ENCODE data around the gene SLC5A11. TPM values are rescaled to one million over a fixed set of nuclear protein-coding genes. Genes with fewer than 3 reads are reported as not detected.

SLC5A11 gene
- total and polyA plus RNA-seq, 2 experiments from 2014 or later, result 1.2 to 1.7 TPM

DNA sequence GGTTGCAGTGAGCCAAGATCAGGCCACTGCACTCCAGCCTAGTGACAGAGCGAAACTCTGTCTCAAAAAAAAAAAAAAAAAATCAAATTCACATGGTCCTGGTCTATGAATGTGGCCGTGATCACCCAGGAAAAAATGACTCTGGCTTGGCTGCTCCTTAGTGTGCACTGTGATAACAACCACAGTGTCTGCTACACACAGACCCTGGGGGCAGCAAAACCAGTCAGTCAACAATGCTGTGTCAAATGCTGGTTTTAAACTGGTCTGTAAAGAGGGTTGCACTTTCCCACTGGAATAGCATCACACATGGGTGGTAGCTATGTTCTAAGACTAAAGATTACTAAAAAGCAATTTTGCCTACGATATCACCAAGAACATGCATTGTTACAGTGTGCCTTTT, 98.4 kb downstream of the SLC5A11 start:
- WGBS (ENCODE audit: low lambda C conversion rate, missing lambda C conversion rate), result 90% methylated on average over 3 of the region's 3 CpGs
- Histone ChIP-seq H3K79me2 (no peaks in the 10 kb centered on the region), H3K9me3 (ENCODE audit: low read depth) (no peaks in the 10 kb centered on the region), H3K36me3 (replicated peaks; ENCODE audit: insufficient read depth, low read depth) (no peaks in the 10 kb centered on the region), H3K27me3 (no peaks in the 10 kb centered on the region), H4K20me1 (ENCODE audit: insufficient read depth, poor library complexity, severe bottlenecking) (no peaks in the 10 kb centered on the region), H3K27ac (no peak overlapping the region), H3K4me3 (no peak overlapping the region), H3K4me2 (no peak overlapping the region), H3K9me2 (replicated peaks; ENCODE audit: insufficient read depth) (no peaks in the 10 kb centered on the region), H2AFZ (no peak overlapping the region), H3K4me1 (ENCODE audit: insufficient read depth) (no peaks in the 10 kb centered on the region)
- TF ChIP-seq EZH2 (IDR thresholded peaks at IDR 0.05; ENCODE audit: borderline replicate concordance), result no peak
- no peak for TF ChIP-seq CTCF (IDR thresholded peaks at IDR 0.05; ENCODE audit: poor library complexity)
- no peak for TF ChIP-seq EZH2phosphoT487 (IDR thresholded peaks at IDR 0.05; ENCODE audit: low read depth, severe bottlenecking, unreplicated experiment)
- no peak for DNase-seq (ENCODE audit: low spot score)

DNA sequence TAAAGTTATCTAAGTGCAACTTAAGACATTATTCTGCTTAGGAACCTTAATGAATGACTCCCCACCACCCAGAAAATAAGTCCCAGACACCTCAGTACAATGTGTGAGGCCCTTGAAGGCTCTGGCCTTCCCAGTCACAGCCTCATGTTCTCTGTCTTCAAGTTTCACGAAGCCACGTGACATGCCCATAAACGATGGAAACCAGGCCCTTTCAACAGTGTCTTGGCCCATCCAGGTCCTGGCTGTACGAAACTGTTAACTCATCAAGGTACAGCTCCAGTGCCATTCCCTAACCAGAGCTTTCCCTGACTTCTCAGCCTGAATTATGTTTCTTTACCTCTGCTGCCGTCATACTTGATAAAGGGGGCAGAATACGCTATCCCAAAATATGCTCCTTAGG, 100.4 kb downstream of the SLC5A11 start:
- H3K4me1 ChIP-seq (ENCODE audit: insufficient read depth), result no peaks in the 10 kb centered on the region
- no peak for DNase-seq (ENCODE audit: low spot score)
- H3K79me2 ChIP-seq, result no peaks in the 10 kb centered on the region
- H3K36me3 ChIP-seq (replicated peaks; ENCODE audit: insufficient read depth, low read depth), result no peaks in the 10 kb centered on the region
- H3K27me3 ChIP-seq, result no peaks in the 10 kb centered on the region
- H2AFZ ChIP-seq, result no peak overlapping the region
- H4K20me1 ChIP-seq (ENCODE audit: insufficient read depth, poor library complexity, severe bottlenecking), result no peaks in the 10 kb centered on the region
- WGBS (ENCODE audit: low lambda C conversion rate, missing lambda C conversion rate), result 67% methylated on average over 6 of the region's 6 CpGs
- no peaks in the 10 kb centered on the region for H3K9me3 ChIP-seq (ENCODE audit: low read depth)
- H3K9me2 ChIP-seq (replicated peaks; ENCODE audit: insufficient read depth), result no peaks in the 10 kb centered on the region
- TF ChIP-seq EZH2 (IDR thresholded peaks at IDR 0.05; ENCODE audit: borderline replicate concordance) (no peak), CTCF (IDR thresholded peaks at IDR 0.05; ENCODE audit: poor library complexity) (no peak), EZH2phosphoT487 (IDR thresholded peaks at IDR 0.05; ENCODE audit: low read depth, severe bottlenecking, unreplicated experiment) (no peak)
- no peak overlapping the region for H3K4me2 ChIP-seq
- no peak overlapping the region for H3K27ac ChIP-seq
- no peak overlapping the region for H3K4me3 ChIP-seq

DNA sequence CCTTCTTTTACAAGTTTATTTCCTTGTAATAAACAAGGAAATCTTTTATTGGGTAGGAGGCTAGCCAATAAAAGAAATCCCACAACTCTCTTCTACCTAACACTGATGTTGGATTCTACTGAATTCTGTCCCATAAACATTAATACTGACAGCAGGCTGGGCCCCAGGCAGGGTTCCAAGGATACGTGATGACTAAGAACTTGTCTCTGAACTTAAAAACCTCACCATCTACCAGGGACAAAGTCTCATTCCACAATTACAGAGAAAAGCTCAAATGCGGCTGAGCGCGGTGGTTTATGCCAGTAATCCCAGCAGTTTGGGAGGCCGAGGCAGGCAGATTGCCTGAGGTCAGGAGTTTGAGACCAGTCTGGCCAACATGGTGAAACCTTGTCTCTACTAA, 104.5 kb downstream of the SLC5A11 start:
- TF ChIP-seq CTCF (IDR thresholded peaks at IDR 0.05; ENCODE audit: poor library complexity), result no peak
- H4K20me1 ChIP-seq (ENCODE audit: insufficient read depth, poor library complexity, severe bottlenecking), result no peaks in the 10 kb centered on the region
- H3K9me2 ChIP-seq (replicated peaks; ENCODE audit: insufficient read depth), result no peaks in the 10 kb centered on the region
- no peak overlapping the region for H3K27ac ChIP-seq
- no peaks in the 10 kb centered on the region for H3K79me2 ChIP-seq
- no peaks in the 10 kb centered on the region for H3K27me3 ChIP-seq
- H3K4me3 ChIP-seq, result no peak overlapping the region
- 81% methylated on average over 5 of the region's 5 CpGs for WGBS (ENCODE audit: low lambda C conversion rate, missing lambda C conversion rate)
- no peak overlapping the region for H2AFZ ChIP-seq
- H3K9me3 ChIP-seq (ENCODE audit: low read depth), result no peaks in the 10 kb centered on the region
- H3K4me2 ChIP-seq, result no peak overlapping the region
- peak; percentile 29 for DNase-seq (ENCODE audit: low spot score)
- no peaks in the 10 kb centered on the region for H3K36me3 ChIP-seq (replicated peaks; ENCODE audit: insufficient read depth, low read depth)
- H3K4me1 ChIP-seq (ENCODE audit: insufficient read depth), result no peaks in the 10 kb centered on the region

DNA sequence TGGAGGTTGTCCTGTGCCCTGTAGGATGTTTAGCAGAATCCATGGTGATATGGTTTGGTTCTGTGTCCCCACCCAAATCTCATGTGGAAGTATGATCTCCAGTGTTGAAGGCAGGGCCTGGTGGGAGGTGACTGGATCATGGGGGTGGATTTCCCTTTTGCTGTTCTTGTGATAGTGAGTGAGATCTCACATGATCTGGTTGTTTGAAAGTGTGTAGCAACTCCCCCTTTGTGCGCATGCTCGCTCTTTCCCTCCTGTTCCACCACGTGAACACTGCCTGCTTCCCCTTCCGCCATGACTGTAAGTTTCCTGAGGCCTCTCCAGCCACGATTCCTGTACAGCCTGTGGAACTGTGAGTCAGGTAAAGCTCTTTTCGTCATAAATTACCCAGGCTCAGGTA, 107.5 kb downstream of the SLC5A11 start:
- no peak for DNase-seq (ENCODE audit: low spot score)
- Histone ChIP-seq H3K36me3 (replicated peaks; ENCODE audit: insufficient read depth, low read depth) (no peaks in the 10 kb centered on the region), H3K27ac (no peak overlapping the region), H3K4me2 (no peak overlapping the region), H3K9me3 (ENCODE audit: low read depth) (no peaks in the 10 kb centered on the region), H3K9me2 (replicated peaks; ENCODE audit: insufficient read depth) (no peaks in the 10 kb centered on the region), H3K79me2 (no peaks in the 10 kb centered on the region), H3K4me3 (no peak overlapping the region), H2AFZ (no peak overlapping the region), H3K4me1 (ENCODE audit: insufficient read depth) (no peaks in the 10 kb centered on the region), H3K27me3 (no peaks in the 10 kb centered on the region), H4K20me1 (ENCODE audit: insufficient read depth, poor library complexity, severe bottlenecking) (no peaks in the 10 kb centered on the region)
- 99% methylated on average over 6 of the region's 6 CpGs for WGBS (ENCODE audit: low lambda C conversion rate, missing lambda C conversion rate)
- TF ChIP-seq EZH2 (IDR thresholded peaks at IDR 0.05; ENCODE audit: borderline replicate concordance) (no peak), CTCF (IDR thresholded peaks at IDR 0.05; ENCODE audit: poor library complexity) (no peak), EZH2phosphoT487 (IDR thresholded peaks at IDR 0.05; ENCODE audit: low read depth, severe bottlenecking, unreplicated experiment) (no peak)

Measured in hepatocyte (in vitro differentiated cells).